GM18858 (cell line): ENCODE results near the gene DBN1.

Experiments
- ATAC-seq: cut with Tn5 transposase; IDR thresholded peaks from one replicate; pipeline ENCODE4 v1.9.1; 2021; ENCODE audit not compliant: unreplicated experiment

Gene DBN1

DNA sequence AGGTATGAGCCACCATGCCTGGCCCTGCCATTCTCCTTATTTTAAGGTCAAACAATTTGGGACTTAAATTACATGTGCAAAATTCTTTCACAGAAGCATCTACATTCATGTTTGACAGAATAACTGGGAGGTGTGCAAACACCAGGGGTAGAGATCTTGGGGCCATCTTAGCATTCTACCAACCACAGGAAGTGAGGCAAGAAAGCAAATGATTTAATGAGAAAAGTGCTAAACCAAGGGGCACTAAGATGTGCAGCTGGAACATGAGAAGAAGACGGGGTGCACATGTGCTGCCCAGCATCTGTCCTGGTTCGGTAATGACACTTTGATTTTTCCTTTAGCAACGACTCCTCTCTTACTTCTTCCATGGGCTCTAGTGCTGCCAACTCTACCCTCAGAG is 62.9 kb downstream of the DBN1 start:
- ATAC-seq: no peak

DNA sequence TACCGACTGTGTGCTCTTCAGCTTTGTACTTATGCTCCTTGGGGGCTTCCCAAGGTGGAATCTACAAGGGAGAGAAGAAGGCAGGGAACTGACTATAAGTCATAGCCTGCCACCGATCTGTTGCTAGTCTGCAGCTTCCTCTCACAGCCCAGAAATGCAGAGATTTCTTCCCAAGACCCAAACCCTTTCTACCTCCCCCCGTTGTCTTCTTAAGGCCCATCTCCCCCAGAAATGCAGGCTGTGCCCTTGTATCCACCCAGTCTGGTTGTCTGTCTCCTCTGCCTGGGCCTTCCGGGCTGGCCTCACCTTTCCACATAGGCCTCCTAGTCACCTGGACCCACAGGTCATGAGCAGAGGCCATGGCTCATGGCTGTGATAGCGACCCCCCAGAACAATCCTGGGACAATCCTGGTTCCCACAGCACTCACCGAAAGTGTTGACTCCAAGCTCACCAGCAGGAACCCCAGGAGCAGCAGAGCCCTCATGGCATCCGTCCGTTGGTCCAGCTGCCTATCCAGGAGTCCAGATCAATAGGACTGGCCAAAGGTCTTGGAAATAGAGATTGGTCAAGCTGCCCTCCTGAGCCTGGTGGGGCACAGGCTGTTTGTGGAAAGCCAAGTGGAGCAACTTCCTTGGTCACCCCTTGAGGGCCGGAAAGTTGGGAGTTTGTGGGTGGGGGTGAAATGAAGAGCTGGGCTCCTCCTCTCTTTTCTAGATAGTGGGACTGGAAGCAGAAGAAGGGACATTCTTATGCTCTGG is 64.2 kb downstream of the DBN1 start, which contains the start of gene F12:
Gene F12 (minus strand): TSS at position 522 of the 759 bp plus-strand sequence. CDS start 37 bp downstream, at position 485.
- no peak for ATAC-seq
